ENCODE data around the gene DCP2.
A peak's percentile ranks its signal among the peaks of the same experiment; 100 is the strongest.
"Not testable (repeated sequence)": the region's sequence is repeated elsewhere in the genome, so short reads cannot be mapped to it uniquely, and the experiment has no call there.

DCP2 gene

DNA sequence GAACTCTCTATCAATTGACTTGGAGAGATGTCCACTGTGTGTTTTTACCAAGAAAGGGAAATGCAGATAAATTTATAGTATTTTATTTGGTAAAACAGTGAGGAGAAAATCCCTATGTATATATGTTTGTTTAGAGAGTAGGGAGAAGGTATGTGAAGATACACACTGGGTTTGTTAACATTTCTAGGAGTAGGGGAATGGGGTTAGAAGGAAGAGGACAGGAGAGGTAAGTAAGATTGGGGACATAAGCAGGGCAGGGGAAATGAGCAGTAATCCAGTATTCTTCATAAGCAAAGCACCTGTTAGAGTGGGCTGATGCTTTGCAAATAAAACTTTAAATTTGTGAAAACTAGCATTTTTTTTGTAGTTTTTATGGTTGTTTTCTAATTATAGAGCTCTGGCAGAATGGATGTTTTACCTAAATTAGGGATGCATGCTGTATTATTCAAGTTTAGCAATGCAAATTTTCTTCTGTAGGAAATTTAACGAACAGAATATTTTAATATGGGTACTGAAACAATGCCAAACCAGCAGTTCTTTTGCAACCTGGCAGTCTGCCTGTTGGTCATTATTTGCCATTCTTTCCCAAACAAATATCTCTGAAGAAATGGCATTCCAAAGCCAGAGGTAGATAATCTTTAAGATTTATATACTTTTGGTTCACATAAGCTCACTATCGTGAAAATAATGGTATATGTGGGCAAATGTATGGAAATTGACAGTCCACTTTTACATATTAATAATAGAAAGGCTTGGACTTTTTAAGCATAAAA is 19.4 kb upstream of the DCP2 start:
- TF ChIP-seq, protein P1, sequence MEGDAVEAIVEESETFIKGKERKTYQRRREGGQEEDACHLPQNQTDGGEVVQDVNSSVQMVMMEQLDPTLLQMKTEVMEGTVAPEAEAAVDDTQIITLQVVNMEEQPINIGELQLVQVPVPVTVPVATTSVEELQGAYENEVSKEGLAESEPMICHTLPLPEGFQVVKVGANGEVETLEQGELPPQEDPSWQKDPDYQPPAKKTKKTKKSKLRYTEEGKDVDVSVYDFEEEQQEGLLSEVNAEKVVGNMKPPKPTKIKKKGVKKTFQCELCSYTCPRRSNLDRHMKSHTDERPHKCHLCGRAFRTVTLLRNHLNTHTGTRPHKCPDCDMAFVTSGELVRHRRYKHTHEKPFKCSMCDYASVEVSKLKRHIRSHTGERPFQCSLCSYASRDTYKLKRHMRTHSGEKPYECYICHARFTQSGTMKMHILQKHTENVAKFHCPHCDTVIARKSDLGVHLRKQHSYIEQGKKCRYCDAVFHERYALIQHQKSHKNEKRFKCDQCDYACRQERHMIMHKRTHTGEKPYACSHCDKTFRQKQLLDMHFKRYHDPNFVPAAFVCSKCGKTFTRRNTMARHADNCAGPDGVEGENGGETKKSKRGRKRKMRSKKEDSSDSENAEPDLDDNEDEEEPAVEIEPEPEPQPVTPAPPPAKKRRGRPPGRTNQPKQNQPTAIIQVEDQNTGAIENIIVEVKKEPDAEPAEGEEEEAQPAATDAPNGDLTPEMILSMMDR (IDR thresholded peaks at IDR 0.05; ENCODE audit: low read depth, low read length): no peak
- H3K4me3 ChIP-seq (replicated peaks in 1 of 2; ENCODE audit: low read depth in 2 of 2, low read length in 2 of 2): no peak overlapping the region
- DNase-seq (ENCODE audit: low read depth in 2 of 2): no peak

DNA sequence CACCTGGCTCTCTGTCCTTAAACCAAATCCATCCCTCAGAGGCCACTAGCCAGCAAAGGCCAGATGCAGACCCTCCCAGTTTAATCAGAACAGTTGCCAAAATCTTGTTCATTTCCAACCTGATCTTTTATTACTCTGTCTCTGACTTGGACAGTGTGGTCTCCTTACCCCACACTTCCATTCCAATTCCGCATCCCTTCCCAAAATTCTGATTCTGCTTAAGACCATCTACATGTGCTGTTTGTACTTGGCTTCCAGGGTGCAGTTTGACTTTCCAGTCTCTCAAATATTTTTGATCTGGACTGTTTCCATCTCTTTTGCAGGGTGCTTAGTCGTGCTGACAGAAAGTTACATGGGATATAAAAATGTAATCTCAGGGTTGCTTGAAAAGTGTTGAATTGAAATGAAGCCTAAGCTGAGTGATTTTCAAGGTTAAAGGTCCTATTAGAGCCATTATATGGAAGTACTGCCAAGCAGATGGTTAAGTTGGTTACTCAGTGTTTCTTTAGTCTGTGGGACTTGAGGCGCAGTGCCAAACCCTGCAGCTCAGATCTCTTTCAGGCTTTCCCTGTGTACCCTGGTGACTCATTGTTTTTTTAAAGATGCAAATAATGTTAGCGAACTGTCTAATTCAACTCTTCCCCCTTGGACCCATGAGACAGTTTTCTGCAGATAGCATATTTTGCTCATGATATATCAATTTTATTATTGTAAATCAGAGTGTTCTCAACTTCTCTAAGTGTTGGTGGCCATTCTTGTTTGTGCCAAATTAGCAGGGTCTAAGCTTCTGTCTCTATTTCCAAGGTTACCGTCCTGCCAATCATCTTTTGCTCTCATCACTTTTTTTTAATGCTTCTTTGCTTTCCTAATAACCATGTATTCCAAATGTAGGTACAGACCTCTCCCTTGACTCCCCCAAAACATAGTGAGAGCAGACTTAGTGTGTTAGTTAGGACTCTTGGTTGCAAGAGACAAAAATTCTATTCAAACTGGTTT is 18.2 kb upstream of the DCP2 start:
- TF ChIP-seq, protein P1 (IDR thresholded peaks at IDR 0.05; ENCODE audit: low read depth, low read length): no peak
- H3K4me3 ChIP-seq (replicated peaks in 1 of 2; ENCODE audit: low read depth in 2 of 2, low read length in 2 of 2): no peak overlapping the region
- DNase-seq (ENCODE audit: low read depth in 2 of 2): peak; percentile 93 to 97

DNA sequence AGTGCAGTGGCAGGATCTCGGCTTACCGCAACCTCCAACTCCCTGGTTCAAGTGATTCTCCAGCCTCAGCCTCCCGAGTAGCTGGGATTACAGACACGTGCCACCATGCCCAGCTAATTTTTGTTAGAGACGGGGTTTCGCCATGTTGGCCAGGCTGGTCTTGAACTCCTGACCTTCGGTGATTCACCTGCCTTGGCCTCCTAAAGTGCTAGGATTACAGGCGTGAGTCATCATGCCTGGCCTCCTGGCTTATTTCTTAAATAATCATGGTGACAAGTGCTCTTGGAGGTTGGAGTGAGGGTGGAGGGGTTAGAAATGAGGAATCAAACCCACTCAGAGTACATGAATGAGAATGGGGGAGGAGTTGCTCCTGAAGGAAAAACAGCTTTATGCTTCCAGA is 16.7 kb upstream of the DCP2 start:
- not testable (repeated sequence) for H3K4me3 ChIP-seq (replicated peaks in 1 of 2; ENCODE audit: low read depth in 2 of 2, low read length in 2 of 2)
- DNase-seq (ENCODE audit: low read depth in 2 of 2): peak; percentile 55 to 91

DNA sequence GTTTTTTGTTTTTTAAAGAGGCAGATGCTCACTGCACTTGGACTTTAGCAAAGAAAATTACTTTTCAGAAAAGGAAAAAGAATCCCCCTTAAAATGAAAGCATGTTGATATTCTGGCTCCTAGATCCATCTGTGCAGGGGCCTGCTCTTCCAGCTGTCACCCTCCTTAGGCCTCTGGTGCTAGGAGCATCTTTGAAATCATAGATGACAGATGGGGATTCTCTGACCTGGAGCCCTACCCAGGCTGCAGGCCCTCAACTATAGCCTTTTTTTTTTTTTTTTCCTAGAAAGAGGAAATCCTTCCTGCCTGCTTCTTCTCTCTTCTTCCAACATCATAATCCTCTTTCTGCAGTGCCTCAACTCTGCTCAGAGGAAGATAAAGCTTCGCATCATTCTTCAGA is 16.3 kb upstream of the DCP2 start:
- DNase-seq (ENCODE audit: low read depth in 2 of 2): no peak
- H3K4me3 ChIP-seq (replicated peaks in 1 of 2; ENCODE audit: low read depth in 2 of 2, low read length in 2 of 2): no peak overlapping the region
- TF ChIP-seq, protein P1 (IDR thresholded peaks at IDR 0.05; ENCODE audit: low read depth, low read length): no peak

DNA sequence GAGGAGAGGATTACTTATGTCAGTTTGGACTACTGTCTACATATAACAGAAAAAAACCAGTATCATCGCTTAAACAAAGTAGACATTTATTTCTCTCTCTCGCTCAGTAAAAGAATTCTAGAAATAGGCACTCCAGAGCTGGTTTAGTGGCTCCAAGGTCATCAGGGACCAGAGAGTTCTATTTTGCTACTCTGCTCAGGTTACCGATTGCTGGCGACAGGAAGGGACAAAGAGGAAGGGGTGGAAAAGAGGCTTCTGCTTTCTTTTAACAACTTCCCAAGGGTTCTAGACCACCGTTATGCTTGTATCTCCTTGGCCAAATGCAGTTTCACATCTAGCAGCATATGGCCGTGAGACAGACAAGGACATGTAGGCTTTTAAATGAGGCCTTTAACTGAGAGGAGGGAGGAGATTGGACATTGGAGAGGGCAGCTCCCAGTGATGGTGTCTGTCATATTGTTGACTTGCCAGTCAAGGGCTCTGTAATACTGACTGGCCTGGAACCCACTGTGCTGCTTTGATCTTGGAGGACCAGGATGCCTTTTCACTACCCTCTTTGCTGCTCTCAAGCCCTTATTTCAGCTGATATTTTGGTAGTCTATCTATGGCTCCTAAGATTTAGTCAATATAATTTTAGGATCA is 15.6 kb upstream of the DCP2 start:
- TF ChIP-seq, protein P1 (IDR thresholded peaks at IDR 0.05; ENCODE audit: low read depth, low read length): no peak
- DNase-seq (ENCODE audit: low read depth in 2 of 2): no peak
- no peak overlapping the region for H3K4me3 ChIP-seq (replicated peaks in 1 of 2; ENCODE audit: low read depth in 2 of 2, low read length in 2 of 2)

DNA sequence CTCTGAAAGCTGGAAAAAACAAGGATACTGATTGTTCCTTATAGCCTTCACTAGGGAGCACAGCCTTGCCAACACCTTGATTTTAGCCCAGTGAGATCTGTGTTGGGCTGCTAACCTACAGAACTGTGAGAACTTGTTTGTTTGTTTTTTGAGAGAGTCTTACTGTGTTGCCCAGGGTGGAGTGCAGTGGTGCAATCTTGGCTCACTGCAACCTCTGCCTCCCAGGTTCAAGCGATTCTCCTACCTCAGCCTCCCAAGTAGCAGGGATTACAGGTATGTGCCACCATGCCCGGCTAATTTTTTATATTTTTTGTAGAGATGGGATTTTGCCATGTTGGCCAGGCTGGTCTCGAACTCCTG is 13.2 kb upstream of the DCP2 start:
- H3K4me3 ChIP-seq (replicated peaks in 1 of 2; ENCODE audit: low read depth in 2 of 2, low read length in 2 of 2); DNase-seq (ENCODE audit: low read depth in 2 of 2): not testable (repeated sequence)

DNA sequence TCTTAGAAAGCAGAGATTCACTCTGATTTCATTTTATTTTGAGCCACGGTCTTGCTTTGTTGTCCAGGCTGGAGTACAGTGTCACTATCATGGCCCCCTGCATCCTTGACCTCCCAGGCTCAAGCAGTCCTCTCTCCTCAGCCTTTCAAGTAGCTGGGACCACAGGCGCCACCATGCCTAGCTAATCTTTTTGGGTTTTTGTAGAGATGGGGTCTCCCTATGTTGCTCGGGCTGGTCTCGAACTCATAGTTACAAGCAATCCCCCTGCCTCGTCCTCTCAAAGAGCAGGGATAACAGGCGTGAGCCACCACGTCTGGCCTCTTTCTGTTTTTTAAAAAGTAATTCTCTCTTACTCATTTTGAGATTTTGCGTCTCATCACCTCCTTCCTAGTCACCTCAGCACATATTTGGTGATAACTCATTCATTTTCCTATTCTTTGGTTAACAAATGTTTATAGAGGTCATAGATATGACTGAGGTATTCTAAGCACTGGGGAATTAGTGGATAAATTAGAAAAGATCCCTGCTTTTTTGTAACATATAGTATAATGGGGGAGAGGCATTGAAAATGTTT is 10.8 kb upstream of the DCP2 start:
- no peak for DNase-seq (ENCODE audit: low read depth in 2 of 2)
- TF ChIP-seq, protein P1 (IDR thresholded peaks at IDR 0.05; ENCODE audit: low read depth, low read length): no peak
- H3K4me3 ChIP-seq (replicated peaks in 1 of 2; ENCODE audit: low read depth in 2 of 2, low read length in 2 of 2): no peak overlapping the region
